Measurements from ENCODE around the gene NMT1.

GRCh38 chr17:45150911-45151809, 90.0 kb downstream of the NMT1 start:
- TF ChIP-seq POLR2AphosphoS5 (IDR thresholded peaks at IDR 0.05; ENCODE audit: low read depth, low read length) (no peak; the same call in 1 of the 2 replicates), TAF1 (IDR thresholded peaks at IDR 0.05; ENCODE audit: borderline replicate concordance, insufficient read depth, low read length) (no peak)
- TF ChIP-seq, protein P1, sequence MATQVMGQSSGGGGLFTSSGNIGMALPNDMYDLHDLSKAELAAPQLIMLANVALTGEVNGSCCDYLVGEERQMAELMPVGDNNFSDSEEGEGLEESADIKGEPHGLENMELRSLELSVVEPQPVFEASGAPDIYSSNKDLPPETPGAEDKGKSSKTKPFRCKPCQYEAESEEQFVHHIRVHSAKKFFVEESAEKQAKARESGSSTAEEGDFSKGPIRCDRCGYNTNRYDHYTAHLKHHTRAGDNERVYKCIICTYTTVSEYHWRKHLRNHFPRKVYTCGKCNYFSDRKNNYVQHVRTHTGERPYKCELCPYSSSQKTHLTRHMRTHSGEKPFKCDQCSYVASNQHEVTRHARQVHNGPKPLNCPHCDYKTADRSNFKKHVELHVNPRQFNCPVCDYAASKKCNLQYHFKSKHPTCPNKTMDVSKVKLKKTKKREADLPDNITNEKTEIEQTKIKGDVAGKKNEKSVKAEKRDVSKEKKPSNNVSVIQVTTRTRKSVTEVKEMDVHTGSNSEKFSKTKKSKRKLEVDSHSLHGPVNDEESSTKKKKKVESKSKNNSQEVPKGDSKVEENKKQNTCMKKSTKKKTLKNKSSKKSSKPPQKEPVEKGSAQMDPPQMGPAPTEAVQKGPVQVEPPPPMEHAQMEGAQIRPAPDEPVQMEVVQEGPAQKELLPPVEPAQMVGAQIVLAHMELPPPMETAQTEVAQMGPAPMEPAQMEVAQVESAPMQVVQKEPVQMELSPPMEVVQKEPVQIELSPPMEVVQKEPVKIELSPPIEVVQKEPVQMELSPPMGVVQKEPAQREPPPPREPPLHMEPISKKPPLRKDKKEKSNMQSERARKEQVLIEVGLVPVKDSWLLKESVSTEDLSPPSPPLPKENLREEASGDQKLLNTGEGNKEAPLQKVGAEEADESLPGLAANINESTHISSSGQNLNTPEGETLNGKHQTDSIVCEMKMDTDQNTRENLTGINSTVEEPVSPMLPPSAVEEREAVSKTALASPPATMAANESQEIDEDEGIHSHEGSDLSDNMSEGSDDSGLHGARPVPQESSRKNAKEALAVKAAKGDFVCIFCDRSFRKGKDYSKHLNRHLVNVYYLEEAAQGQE (IDR thresholded peaks at IDR 0.05; ENCODE audit: insufficient read depth in 1 of 2, low read depth in 2 of 2, low read length in 2 of 2): no peak
